GM15510 (cell line): ENCODE data around the gene DDX20.

Experiments
- POLR2A ChIP-seq: IDR thresholded peaks from 3 replicates; pipeline ENCODE4 v1.6.1; 2011; ENCODE audit warnings: borderline replicate concordance; ENCODE audit not compliant: insufficient read length; ENCODE audit errors: extremely low read depth

DDX20 gene

GRCh38 chr1:111729271-111729921 lies 26.3 kb upstream of the DDX20 start:
- no peak for TF ChIP-seq POLR2A

- TF ChIP-seq POLR2A = no peak
Measured at GRCh38 chr1:111729946-111730681, 25.6 kb upstream of the DDX20 start.

GRCh38 chr1:111730706-111731105 lies 25.0 kb upstream of the DDX20 start:
- no peak for TF ChIP-seq POLR2A

- TF ChIP-seq POLR2A = no peak
Measured at GRCh38 chr1:111731956-111732355, 23.7 kb upstream of the DDX20 start.

GRCh38 chr1:111732718-111733117 lies 23.0 kb upstream of the DDX20 start:
- TF ChIP-seq POLR2A = no peak

- no peak for TF ChIP-seq POLR2A
Measured at GRCh38 chr1:111733183-111733991, 22.3 kb upstream of the DDX20 start.

GRCh38 chr1:111733992-111734341 lies 21.7 kb upstream of the DDX20 start:
- TF ChIP-seq POLR2A = no peak

- TF ChIP-seq POLR2A = no peak
Measured at GRCh38 chr1:111734426-111734825, 21.3 kb upstream of the DDX20 start.

GRCh38 chr1:111734856-111735255 lies 20.8 kb upstream of the DDX20 start:
- no peak for TF ChIP-seq POLR2A

- no peak for TF ChIP-seq POLR2A
Measured at GRCh38 chr1:111735321-111735720, 20.4 kb upstream of the DDX20 start.

- no peak for TF ChIP-seq POLR2A
Measured at GRCh38 chr1:111735858-111736544, 19.7 kb upstream of the DDX20 start.

GRCh38 chr1:111736548-111737215 lies 19.0 kb upstream of the DDX20 start:
- no peak for TF ChIP-seq POLR2A

GRCh38 chr1:111737216-111738132 lies 18.2 kb upstream of the DDX20 start:
- no peak for TF ChIP-seq POLR2A

- no peak for TF ChIP-seq POLR2A
Measured at GRCh38 chr1:111738133-111738435, 17.6 kb upstream of the DDX20 start.
